GM23338 (cell line): ENCODE measurements around the gene OXER1. TPM values are rescaled to one million over a fixed set of nuclear protein-coding genes. Genes with fewer than 3 reads are reported as not detected.

Experiments
- ATAC-seq: fragments of 200-7000 bp; cut with Tn5 transposase; 3 replicates; pipeline ENCODE4 v1.9.1; 2020
- DNase-seq: peaks from one replicate; pipeline ENCODE4 v3.0.0-alpha.2; 2015; ENCODE audit warnings: low spot score
- H2AFZ ChIP-seq: fragments of 200-600 bp; sonication (generic); 2 replicates; pipeline ENCODE4 v1.8.0; 2016; ENCODE audit warnings: antibody characterized with exemption, mild to moderate bottlenecking, moderate library complexity
- H3F3A ChIP-seq: fragments of 200-600 bp; sonication (generic); replicated peaks from 2 replicates; pipeline ENCODE4 v1.8.0; 2017; ENCODE audit warnings: antibody characterized with exemption, mixed run types, low read depth
- H3K27ac ChIP-seq: fragments of 200-600 bp; sonication (generic); 2 replicates; pipeline ENCODE4 v1.6.1; 2016; ENCODE audit warnings: low read depth
- H3K27me3 ChIP-seq: fragments of 200-600 bp; sonication (generic); 2 replicates; pipeline ENCODE4 v1.8.0; 2016; ENCODE audit warnings: mild to moderate bottlenecking, mixed run types, moderate library complexity; ENCODE audit not compliant: insufficient read depth
- H3K36me3 ChIP-seq: fragments of 200-600 bp; sonication (generic); 2 replicates; pipeline ENCODE4 v1.8.0; 2016; ENCODE audit warnings: mild to moderate bottlenecking; ENCODE audit not compliant: insufficient read depth
- H3K4me1 ChIP-seq: fragments of 200-600 bp; sonication (generic); 2 replicates; pipeline ENCODE4 v1.8.0; 2016; ENCODE audit warnings: mild to moderate bottlenecking, moderate library complexity; ENCODE audit not compliant: insufficient read depth
- H3K4me2 ChIP-seq: fragments of 200-600 bp; sonication (generic); 2 replicates; pipeline ENCODE4 v1.7.1; 2017; ENCODE audit warnings: mixed run types
- H3K4me3 ChIP-seq: fragments of 200-600 bp; sonication (generic); 2 replicates; pipeline ENCODE4 v1.6.1; 2016; ENCODE audit warnings: mixed run types
- H3K79me2 ChIP-seq: fragments of 200-600 bp; sonication (generic); replicated peaks from 2 replicates; pipeline ENCODE4 v1.8.0; 2017; ENCODE audit warnings: mild to moderate bottlenecking; ENCODE audit not compliant: insufficient read depth
- H3K9me2 ChIP-seq: fragments of 200-600 bp; sonication (generic); 2 replicates; pipeline ENCODE4 v1.8.0; 2017; ENCODE audit not compliant: insufficient read depth
- H4K20me1 ChIP-seq: fragments of 200-600 bp; sonication (generic); replicated peaks from 2 replicates; pipeline ENCODE4 v1.8.0; 2017; ENCODE audit warnings: mild to moderate bottlenecking; ENCODE audit not compliant: insufficient read depth
- H3K27ac Mint-ChIP-seq: 2 replicates; pipeline ENCODE4 v1.8.0; 2020; ENCODE audit warnings: inconsistent platforms, mild to moderate bottlenecking, moderate library complexity, mixed read lengths
- H3K27me3 Mint-ChIP-seq: 3 replicates; pipeline ENCODE4 v1.8.0; 2022; ENCODE audit warnings: low read depth, mild to moderate bottlenecking, moderate library complexity, mixed read lengths, inconsistent platforms; ENCODE audit not compliant: insufficient read depth, poor library complexity
- H3K36me3 Mint-ChIP-seq: 3 replicates; pipeline ENCODE4 v1.8.0; 2021; ENCODE audit warnings: low read depth, mild to moderate bottlenecking, inconsistent platforms, moderate library complexity, mixed read lengths
- H3K4me1 Mint-ChIP-seq: 3 replicates; pipeline ENCODE4 v1.8.0; 2020; ENCODE audit warnings: mild to moderate bottlenecking, inconsistent platforms, mixed read lengths
- H3K4me3 Mint-ChIP-seq: 3 replicates; pipeline ENCODE4 v1.8.0; 2021; ENCODE audit warnings: moderate library complexity, mild to moderate bottlenecking, inconsistent platforms, mixed read lengths
- H3K9me3 Mint-ChIP-seq: 3 replicates; pipeline ENCODE4 v1.8.0; 2020; ENCODE audit warnings: moderate library complexity, mild to moderate bottlenecking, inconsistent platforms, mixed read lengths
- CREB1 ChIP-seq: fragments of 250-450 bp; sonication (Bioruptor Pico); IDR thresholded peaks from 2 replicates; pipeline ENCODE4 v1.5.0; 2020; ENCODE audit warnings: low read depth, mild to moderate bottlenecking, moderate library complexity
- CTCF ChIP-seq, 2 experiments: fragments of 200-600 bp in 1 of 2; sonication (generic) in 1 of 2; conservative IDR thresholded peaks; 2 replicates each; pipeline versions ENCODE4 v1.5.1 to v1.6.1; 2016 to 2017; ENCODE audit warnings: antibody characterized with exemption in 2 of 2, low read depth in 2 of 2, mild to moderate bottlenecking in 2 of 2, moderate library complexity in 1 of 2
- EZH2phosphoT487 ChIP-seq: fragments of 200-600 bp; sonication (generic); IDR thresholded peaks from one replicate; pipeline ENCODE4 v1.8.1; 2018; ENCODE audit warnings: antibody characterized with exemption; ENCODE audit not compliant: unreplicated experiment
- JUNB ChIP-seq: IDR thresholded peaks from one replicate; pipeline ENCODE4 v1.6.1; 2016; ENCODE audit warnings: antibody characterized with exemption; ENCODE audit not compliant: unreplicated experiment
- ZNF462 ChIP-seq: fragments of 250-450 bp; sonication (Bioruptor Pico); IDR thresholded peaks from 2 replicates; pipeline ENCODE4 v1.5.0; 2020; ENCODE audit warnings: mild to moderate bottlenecking, moderate library complexity
- polyA plus RNA-seq: library from polyadenylated mRNA; unstranded; fragments of >200 nt; fragmentation: Nextera tagmentation; extraction: Ambion mirVana; gene quantifications from 2 replicates; pipeline ENCODE4 v1.2.1, GENCODE V29; 2016
- total RNA-seq: library from RNA; depleted of rRNA; stranded (reverse); fragments of >200 nt; shearing (Covaris generic); gene quantifications from 2 replicates; pipeline ENCODE4 v1.2.3, GENCODE V29; 2014

The OXER1 gene
- total and polyA plus RNA-seq, 2 experiments from 2014 or later: 0.69 to 1.5 TPM

GRCh38 chr2:42748840-42749239 is 15.1 kb downstream of the OXER1 start:
- no peak for DNase-seq
- no peaks in the 10 kb centered on the region for H3K4me1 Mint-ChIP-seq
- no peak for ATAC-seq
- H3K4me2 ChIP-seq: no peak overlapping the region
- no peaks in the 10 kb centered on the region for H3F3A ChIP-seq
- no peak overlapping the region for H3K27ac ChIP-seq
- no peaks in the 10 kb centered on the region for H3K36me3 ChIP-seq
- no peak overlapping the region for H3K27ac Mint-ChIP-seq
- no peaks in the 10 kb centered on the region for H3K9me2 ChIP-seq
- H2AFZ ChIP-seq: no peak overlapping the region
- no peaks in the 10 kb centered on the region for H3K9me3 Mint-ChIP-seq
- H4K20me1 ChIP-seq: no peaks in the 10 kb centered on the region
- H3K79me2 ChIP-seq: no peaks in the 10 kb centered on the region
- no peak overlapping the region for H3K4me3 Mint-ChIP-seq
- no peak overlapping the region for H3K4me3 ChIP-seq
- no peaks in the 10 kb centered on the region for H3K4me1 ChIP-seq
- H3K36me3 Mint-ChIP-seq: no peaks in the 10 kb centered on the region
- no peaks in the 10 kb centered on the region for H3K27me3 ChIP-seq
- peaks cover 4% of the 10 kb centered on the region for H3K27me3 Mint-ChIP-seq
- TF ChIP-seq EZH2phosphoT487 (no peak), CREB1 (CRISPR knock-in tag) (no peak), JUNB (no peak), ZNF462 (CRISPR knock-in tag) (no peak), CTCF (conservative IDR thresholded peaks at IDR 0.05; ENCODE audit: low read depth in 2 of 2) (no peak)
